Iris pigment epithelial cell (primary cell): Measurements from ENCODE around the gene KMT2C.
"Not testable (repeated sequence)": the region's sequence is repeated elsewhere in the genome, so short reads cannot be mapped to it uniquely, and the experiment has no call there.

Source experiments
- DNase-seq: peaks from one replicate; pipeline ENCODE4 v3.0.0-alpha.2; 2011; ENCODE audit warnings: low read depth

The KMT2C gene

DNA sequence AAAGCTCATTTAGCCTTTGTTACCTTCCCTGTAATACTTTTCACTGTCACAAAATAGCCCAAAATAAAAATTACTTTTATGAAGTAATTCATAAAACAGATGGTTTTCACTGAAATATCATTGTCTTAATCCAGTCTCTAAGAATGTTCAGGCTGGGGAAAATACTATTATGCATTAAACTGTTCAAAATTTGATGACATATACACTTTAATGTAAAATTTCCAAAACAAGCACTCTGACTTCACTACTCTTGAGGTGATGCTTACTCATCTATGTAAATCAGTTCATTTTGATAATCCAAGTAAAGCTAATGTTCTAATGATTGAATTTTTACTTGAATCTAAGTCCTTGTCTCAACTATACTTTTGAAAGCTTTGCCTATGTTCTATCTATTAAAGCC is 127.9 kb downstream of the KMT2C start:
- DNase-seq = no peak

DNA sequence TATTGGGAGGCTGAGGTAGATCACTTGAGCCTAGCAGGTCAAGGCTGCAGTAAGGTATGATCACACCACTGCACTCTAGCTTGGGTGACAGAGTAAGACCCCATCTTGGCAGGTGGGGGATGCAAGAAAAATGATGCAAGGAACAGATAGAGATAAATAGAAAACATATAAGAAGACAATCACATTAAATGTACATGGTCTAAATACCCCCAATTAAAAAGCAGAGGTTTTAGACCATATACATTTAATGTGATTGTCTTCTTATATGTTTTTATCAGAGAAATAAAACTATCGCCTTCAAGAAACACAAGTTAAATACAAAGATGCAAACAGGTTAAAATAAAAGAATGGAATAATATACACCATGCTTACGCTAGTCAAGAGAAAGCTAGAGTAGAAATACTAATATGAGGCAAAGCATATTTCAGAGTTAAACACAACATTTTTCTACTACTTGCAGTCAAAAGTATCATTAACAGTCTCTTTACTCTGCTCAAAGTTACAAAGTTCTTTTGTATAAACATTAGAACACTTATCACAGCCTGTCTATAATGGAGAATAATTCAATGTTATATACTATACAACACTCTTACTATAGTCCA is 136.2 kb downstream of the KMT2C start:
- DNase-seq = not testable (repeated sequence)

DNA sequence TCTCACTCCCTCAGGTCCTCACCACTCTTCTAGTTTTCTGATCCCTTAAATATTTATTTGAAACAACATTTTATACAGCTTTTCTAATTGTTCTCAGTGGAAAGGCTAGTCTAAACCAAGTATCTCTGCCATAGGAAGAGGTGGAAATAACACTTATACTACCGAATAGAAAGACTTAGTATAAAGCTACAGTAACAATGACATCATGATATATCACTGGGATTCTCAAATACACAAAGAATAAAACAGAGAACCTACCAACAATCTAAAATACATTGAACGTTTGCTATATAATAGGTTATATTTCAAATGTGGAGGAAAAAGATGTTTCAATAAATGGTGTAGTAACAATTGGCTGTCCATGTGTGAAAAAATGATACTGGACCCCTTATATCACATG is 142.9 kb downstream of the KMT2C start:
- no peak for DNase-seq

DNA sequence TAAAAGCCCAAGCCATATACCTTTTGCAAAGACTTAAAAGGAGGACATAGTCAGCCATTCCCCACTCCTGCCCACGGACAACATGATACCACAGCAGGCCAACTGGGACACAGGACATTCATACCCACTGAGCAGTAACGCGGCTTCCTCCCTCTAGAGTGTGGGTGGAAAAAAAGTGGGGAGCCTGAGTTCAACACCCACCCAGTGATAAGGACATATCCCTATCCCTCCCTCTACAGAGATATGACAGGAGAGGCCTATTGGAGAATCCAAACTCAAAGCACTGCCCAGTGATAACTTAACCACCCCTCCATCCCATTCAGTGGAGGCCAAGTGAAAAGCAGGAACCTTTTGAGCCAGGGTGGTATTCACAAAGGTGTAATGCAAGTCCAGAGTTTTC is 148.8 kb downstream of the KMT2C start:
- DNase-seq = not testable (repeated sequence)

DNA sequence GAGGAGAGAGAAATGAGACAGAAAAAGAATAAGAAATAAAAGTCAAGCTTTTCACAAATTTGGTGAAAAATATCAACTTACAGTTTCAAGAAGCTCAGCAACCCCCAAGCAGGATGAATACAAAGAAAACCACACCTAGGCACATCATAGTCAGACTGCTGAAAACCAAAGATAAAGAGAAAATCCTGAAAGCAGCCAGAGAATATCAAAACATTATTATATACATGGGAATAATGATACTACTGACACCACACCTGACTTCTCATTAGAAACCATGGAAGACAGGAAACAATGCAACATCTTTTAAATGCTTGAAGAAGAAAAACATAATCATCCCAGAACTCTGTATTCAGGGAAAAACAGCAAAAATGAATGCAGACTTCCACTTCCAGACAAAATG is 149.6 kb downstream of the KMT2C start:
- DNase-seq = not testable (repeated sequence)

DNA sequence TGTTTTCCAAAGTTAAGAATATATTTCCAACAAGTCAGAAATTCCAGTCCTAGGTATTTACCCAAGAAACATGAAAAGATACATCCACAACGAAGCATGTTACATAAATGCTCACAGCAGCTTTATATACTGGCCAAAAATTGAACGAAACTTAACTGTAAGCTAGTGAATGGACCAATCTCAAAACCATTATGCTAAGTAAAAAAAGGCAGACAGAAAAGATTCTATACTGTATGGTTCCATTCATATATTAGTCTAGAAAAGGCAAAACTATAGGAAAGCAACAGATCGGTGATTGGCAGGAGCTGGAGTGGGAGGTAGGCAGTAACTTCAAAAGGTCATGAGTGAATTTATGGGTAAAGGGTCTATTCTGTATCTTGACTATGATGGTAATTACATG is 150.8 kb downstream of the KMT2C start:
- DNase-seq = not testable (repeated sequence)

DNA sequence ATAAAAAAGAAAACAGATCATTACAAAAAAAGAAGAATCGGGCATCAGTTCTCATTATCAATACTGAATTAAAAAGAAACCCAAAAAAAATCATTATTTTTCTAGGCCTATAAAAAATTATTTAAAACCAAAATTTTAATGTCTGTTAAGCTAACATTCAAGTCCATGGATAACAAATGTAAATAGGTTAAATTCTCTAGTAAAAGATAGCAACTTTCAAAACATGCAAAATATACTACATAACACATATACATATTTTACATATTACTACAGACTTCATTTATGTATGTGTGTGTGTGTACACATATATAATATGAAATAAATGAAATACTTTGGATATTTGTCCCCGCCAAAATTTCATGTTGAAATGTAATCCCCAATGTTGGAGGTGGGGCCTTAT is 158.1 kb downstream of the KMT2C start:
- DNase-seq = not testable (repeated sequence)

DNA sequence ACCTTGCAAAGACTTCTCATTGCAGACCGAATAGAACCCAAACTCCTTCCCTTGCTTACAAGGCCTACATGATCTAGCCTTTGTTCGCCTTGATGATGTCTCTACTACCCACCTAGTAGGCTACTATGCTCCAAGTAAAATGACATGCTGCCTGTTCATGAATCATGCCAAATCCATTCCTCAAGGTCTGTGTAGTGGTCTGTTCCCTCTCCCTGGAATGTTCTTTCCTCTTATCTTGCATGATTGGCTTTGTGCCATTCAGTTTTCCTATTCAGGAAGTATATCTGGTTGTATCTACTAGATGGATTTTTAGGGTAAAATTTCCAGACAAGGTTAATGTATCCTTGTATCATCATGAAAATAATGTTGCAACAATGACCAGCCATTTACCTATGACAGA is 165.4 kb downstream of the KMT2C start:
- peak; percentile 31 for DNase-seq

DNA sequence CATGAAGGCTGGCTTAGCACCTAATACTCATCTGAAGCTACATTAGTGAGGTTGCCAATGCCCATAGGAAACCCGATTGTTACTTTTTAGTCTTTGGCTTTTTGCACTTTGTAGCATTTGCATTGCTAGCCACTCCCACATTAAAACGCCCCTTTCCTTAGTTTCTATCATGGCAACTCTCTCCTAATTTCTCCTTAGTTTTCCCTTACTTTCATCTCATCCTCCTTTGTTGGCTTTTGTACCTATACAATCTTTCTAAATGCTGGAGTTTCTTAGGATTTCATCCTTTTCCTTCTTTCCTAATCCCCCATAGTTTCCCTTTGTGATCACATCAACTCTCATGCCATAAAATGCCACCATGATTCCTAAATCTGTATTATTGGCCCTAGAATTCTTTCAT is 168.9 kb downstream of the KMT2C start:
- not testable (repeated sequence) for DNase-seq

DNA sequence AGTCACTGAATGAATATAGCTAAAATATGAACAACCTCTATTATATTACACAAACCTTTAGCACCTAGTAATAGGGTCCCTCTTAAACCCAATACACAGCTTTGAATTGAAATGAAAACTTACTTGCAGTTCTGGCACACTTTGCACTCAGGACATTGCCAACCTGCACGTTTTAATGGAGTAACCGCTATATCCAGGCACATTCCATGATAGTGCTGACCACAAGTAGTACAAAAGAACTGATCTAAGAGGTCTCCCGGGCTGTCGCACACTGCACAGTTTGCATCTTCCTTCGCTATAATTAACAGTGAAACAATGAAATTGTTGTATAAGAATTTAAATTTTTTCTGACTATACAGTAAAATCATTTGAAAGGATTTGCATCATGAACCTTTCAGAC is 170.9 kb downstream of the KMT2C start:
- DNase-seq = not testable (repeated sequence)

DNA sequence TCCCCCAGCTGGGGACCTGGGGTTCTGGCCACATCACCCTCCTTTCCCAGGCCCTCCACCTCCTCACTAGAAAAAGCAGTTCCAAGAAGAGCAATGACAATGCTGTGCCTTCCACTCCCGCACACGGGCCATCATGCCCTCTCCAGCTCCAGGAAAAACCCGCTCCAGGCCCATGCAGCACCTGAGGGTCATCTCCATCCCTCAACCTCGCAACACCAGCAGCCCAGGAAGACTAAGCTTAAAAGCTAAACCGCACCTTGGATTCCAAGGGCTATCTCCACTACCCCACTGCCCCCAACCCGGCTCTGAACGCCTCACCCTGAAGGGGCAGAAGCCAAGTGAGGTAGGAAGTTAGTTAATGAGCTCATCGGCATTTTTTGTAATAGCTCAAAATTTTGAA is 173.7 kb downstream of the KMT2C start:
- DNase-seq = not testable (repeated sequence)

DNA sequence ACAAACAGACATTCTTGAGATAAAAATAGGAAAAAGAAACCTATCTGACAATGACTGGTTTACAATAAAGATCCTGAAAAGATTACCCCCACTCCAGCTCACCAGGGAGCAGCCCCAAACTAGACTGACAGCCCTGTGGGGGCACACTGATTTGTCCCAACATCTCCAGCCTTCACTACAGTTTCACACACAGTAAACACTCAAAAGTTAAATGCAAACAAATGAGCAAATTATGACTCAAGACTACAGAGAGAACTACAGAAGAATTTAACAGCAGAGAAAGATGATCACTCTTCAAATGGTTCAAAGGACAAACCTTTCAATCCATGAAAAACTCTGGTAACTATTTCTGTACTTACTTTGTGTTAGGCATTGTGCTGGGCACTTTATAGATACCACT is 176.2 kb downstream of the KMT2C start:
- peak; percentile 20 for DNase-seq

DNA sequence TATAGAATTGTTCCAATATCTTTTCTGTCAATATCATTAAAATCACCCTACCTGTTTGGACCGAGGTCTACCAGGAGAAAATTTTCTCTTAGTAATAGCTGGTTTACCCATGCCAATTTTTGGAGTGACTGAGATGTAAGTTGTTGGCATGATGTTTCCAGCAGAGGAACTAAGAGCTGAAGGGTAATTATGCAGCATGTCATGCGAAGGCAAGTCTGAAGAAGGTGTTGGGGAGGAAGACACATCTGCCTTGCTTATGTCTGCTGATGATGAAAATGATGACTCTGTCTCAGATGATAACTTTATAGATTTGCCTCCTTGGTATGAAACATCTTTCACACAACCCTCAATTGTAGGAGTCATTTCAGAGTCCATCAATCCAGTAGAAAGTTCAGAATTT is 188.0 kb downstream of the KMT2C start:
- DNase-seq = not testable (repeated sequence)

DNA sequence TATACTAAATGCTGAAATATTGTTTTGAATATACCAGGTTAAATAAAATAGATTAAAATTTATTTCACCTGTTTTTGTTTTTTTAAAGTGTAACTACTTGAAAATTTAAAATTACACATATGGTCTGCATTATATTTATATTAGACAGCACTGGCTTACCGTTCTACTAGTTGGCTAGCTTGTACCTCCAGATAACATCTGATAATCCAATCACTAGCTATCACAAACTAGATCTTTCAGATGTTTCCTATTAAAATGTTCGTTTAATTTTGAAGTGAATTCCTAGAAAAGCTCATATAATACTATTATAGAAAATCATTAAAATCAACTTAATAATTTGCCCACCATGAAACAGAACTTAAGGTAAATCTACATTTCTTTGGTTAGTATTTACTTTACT is 190.4 kb downstream of the KMT2C start:
- DNase-seq = not testable (repeated sequence)

DNA sequence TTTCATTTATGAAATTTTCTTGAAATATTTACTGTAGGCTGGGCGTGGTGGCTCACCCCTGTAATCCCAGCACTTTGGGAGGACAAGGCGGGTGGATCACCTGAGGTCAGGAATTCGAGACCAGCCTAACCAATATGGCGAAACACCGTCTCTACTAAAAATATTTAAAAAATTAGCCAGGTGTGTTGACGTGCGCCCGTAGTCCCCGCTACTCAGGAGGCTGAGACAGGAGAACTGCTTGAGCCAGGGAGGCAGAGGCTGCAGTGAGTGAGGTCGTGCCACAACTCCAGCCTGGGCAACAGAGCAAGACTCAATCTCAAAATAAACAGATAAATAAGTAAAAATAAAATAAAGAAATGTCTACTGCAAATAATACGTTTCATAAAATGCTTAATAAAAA is 192.3 kb downstream of the KMT2C start:
- not testable (repeated sequence) for DNase-seq

DNA sequence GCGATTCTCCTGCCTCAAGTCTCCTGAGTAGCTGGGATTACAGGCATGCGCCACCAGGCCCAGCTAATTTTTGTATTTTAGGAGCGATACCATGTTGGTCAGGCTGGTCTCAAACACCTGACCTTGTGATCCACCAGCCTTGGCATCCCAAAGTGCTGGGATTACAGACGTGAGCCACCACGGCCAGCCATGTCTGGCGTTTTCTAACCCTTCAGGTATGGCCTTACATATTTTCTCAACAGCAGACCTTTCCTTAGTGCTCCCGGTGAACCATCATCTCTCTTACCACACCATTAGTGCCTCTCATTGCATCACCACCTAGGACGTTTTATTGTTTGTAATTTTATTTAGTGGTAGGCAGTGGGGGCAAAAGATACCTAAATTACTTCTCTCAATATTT is 194.5 kb downstream of the KMT2C start:
- DNase-seq = not testable (repeated sequence)

DNA sequence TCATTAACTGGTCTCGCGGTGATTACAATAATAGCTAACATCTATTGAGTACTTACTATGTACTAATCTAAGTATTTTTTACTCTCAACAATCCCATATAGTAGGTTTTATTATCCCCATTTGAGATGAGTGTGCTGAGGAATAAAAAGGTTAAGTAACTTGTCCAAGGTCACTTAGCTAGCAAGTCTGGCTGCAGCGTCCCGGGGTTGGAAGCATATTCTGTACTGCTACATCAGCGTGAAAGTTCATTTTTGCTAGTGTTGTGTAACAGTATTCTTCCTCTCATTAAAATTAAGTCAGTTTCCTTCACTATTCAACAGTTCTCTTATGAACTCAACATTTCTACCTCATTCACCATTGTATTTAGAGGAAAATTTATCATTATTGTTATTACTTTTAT is 199.5 kb downstream of the KMT2C start:
- not testable (repeated sequence) for DNase-seq

DNA sequence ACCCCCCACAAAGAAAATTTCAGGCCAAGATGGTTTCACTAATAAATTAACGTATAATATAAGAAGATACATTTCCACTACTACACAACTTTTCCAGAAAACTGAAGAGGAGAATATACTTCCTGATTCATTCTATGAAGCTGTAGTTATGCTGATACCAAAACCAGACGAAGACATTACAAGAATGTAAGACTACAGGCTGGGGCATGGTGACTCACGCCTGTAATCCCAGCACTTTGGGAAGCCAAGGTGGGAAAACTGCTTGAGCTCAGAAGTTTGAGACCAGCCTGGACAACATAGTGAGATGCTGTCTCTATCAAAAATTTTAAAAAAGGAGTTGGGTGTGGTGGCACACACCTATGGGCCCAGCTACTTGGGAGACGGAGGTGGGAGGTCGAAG is 201.4 kb downstream of the KMT2C start:
- peak; percentile 51 for DNase-seq

DNA sequence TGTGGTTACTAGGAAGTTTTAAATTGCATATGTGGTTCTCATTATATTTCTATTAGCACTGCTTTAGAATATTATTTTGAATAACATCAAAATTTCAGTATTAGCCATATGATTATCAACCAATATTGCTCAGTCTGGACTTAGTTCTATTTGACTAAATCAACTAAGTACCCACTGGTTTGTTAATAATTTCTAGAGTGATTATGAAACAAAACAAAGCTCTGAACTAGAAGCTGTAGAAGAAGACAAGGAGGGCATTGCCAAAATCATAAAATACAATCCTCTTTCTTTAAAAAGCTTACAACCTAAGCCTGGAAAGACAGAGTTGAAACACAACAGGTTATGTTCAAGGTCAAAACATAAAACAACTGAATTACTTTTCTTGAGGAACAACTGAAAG is 204.7 kb downstream of the KMT2C start:
- DNase-seq = no peak

DNA sequence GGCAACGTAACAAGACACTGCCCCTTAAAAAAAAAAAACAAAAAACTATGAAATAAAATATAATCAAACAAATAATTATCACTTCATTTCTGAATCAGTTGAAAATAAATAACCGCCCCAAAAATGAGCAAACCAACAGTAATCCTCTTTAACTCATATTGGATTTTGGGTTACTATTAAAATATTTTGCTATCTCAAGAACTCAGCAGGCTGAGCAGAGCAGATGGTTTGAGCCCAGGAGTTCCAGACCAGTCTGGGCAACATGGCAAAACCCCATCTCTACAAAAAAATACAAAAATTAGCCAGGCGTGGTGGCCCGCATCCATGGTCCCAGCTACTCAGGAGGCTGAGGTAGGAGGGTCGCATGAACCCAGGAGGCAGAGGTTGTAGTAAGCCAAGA is 216.2 kb downstream of the KMT2C start:
- DNase-seq = not testable (repeated sequence)

DNA sequence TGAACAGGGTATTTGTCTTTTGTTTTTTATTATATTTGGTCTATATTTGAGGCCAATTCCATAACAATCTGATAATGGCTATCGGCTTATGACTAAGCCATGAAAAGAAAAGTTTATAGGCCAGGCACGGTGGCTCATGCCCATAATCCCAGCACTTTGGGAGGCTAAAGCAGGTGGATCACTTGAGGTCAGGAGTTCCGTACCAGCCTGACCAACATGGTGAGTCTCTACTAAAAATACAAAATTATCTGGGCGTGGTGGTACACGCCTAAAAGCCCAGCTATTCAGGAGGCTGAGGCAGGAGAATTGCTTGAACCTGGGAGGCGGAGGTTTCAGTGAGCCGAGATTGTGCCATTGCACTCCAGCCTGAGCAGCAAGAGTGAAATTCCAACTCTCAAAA is 227.0 kb downstream of the KMT2C start:
- not testable (repeated sequence) for DNase-seq

DNA sequence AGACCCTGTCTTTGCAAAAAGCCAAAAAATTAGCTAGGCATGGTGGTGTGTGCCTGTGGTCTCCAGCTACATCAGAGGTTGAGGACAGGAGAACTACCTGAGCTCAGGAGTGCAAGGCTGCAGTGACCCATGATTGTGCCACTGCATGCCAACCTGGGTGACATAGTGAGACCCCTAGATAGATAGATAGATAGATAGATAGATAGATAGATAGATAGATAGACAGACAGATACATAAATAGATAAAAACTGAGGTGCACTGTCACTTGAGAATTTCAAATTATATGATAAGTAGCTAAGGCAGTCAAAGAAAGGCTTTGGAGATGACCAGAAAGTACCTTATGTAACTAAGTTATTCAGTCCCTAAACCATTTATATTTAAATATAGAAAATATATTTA is 231.4 kb downstream of the KMT2C start:
- not testable (repeated sequence) for DNase-seq

DNA sequence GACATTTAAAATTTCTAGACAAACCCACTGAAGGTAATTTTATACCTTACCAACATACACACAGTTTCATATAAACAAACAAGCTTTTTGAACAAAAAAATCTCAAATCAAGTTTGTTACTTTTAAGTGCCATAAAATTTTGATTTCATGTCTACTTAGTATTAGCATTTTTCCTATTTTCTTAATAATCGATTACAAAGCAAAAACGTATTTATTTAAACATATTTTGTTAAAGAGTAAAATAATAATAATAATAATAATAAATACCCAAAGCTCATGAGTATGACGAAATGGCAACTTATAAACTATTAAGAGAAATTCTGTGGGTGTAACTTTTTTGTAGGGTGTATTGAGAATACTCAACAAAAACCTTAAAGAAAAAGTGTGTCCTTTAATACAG is 232.7 kb downstream of the KMT2C start:
- no peak for DNase-seq

DNA sequence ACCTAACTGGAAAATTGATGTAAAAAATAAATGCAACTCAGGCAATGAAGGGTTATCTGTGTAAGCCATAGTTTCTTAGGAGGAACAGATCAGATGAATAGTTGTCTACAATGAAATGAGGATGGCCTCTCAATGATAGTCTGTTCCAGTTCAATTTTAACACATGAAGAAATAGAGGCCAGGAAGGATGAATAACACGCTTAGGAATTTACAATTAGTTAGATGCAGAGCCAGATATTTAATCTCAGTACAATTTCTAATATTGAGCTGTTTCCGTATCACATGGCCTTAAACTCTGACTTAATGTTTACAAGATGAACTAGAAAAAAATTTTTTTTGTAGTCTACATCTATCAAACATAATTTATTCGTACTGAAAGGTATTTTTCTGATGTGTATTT is 233.7 kb downstream of the KMT2C start:
- peak; percentile 84 for DNase-seq

DNA sequence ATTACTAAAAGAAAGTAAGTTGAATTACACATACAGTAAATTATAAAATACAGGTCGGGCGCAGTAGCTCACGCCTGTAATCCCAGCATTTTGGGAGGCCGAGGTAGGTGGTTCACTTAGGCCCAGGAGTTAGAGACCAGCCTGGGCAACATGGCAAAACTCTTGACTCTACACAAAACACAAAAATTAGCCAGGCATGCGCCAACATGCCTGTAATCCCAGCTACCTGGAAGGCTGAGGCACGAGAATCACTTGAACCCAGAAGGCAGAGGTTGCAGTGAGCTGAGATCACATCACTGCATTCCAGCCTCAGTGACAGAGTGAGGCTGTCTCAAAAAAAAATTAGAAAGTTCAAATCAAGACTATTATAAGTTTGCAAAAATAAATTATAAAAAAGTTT is 235.4 kb downstream of the KMT2C start:
- no peak for DNase-seq
